ENCODE measurements around the gene KHDRBS1.
"Not testable (repeated sequence)": the region's sequence is repeated elsewhere in the genome, so short reads cannot be mapped to it uniquely, and the experiment has no call there.

The KHDRBS1 gene

DNA sequence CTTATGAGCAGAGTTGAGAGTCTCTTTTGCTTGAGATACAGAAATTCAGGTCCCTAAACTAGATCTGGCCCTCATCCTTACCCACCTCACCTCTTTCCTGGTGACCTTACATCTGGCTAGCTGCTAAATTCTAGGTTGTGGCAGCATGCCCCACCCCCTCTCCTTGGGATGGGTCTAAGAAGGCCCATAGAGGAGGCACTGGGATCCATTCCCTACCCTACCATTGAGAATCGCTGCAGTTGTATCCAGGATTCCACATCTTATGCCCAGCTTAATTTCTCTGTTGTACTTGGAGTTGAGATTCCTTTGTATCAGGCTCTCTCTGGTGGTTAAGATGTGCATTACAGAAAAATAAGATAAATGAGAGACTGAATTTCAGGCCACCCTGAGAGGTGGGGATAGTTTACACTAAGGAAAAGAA is 49.6 kb downstream of the KHDRBS1 start:
- peak; percentile 22 for DNase-seq (ENCODE audit: low read depth, low spot score)

DNA sequence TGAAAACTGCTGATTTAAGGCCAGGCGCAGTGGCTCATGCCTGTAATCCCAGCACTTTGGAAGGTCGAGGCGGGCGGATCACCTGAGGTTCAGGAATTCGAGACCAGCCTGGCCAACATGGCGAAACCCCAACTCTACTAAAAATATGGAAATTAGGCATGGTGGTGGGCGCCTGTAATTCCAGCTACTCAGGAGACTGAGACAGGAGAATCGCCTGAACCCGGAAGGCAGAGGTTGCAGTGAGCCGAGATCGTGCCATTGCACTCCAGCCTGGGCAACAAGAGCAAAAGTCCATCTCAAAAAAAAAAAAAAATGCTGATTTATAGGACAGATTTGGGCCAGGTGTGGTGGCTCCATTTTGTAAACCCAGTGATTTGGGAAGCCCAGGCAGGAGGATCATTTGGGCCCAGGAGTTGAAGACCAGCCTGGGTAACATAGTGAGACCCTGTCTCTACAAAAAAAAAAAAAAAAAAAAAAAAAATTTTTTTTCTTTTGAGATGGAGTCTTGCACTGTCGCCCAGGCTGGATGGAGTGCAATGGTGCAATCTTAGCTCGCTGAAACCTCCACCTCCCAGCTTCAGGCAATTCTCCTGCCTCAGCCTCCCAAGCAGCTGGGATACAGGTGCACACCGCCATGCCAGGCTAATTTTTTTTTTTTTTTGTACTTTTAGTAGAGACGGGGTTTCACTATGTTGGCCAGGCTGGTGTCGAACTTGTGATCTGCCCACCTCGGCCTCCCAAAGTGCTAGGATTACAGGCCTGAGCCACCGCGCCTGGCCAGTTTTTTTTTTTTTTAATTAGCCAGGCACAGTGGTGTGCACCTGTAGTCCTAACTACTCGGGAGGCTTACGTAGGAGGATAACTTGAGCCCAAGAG is 52.2 kb downstream of the KHDRBS1 start:
- not testable (repeated sequence) for DNase-seq (ENCODE audit: low read depth, low spot score)

DNA sequence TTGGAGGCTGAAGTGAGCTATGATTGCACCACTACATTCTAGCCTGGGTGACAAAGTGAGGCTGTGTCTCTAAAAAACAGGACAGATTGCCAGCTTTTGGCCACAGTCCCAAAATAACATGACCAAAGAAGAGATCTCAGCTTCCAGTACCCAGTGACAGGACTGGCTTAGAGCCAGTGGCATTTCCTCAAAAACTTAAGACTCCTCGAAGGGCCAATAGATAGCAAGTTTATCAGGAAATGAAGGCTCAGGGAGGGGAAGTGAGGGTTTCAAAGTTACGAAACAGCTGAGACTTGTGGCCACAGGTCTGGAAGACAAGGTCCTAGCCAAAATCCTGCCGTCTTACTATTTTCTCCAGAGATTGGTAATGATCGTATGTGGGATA is 52.8 kb downstream of the KHDRBS1 start:
- DNase-seq (ENCODE audit: low read depth, low spot score): peak; percentile 16

DNA sequence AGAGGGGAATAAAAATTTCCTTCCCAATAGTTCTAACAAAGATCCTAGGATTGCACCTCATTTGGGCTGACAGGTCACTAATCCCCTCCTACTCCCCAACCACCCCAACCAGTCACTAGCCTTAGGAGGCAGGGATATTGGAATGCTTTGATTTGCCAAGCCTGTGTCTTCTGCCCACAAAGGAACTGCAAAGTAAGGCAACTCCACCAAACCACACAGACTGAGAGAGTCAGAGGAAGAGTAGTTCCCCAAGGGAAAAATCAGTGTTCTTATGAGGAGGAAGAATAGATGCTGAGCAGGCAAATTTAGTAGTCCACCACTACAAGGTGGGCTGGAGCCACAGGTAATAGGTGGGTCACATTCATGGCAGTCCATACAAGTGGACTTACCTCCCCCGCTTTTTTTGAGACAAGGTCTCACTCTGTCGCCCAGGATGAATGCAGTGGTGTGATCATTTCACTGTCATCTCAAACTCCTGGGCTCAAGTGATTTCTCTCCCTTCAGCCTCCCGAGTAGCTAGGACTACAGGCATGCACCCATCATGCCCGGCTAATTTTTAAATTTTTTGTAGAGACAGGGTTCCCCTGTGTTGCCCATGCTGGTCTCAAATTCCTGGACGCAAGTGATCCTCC is 55.4 kb downstream of the KHDRBS1 start:
- DNase-seq (ENCODE audit: low read depth, low spot score): peak; percentile 58

DNA sequence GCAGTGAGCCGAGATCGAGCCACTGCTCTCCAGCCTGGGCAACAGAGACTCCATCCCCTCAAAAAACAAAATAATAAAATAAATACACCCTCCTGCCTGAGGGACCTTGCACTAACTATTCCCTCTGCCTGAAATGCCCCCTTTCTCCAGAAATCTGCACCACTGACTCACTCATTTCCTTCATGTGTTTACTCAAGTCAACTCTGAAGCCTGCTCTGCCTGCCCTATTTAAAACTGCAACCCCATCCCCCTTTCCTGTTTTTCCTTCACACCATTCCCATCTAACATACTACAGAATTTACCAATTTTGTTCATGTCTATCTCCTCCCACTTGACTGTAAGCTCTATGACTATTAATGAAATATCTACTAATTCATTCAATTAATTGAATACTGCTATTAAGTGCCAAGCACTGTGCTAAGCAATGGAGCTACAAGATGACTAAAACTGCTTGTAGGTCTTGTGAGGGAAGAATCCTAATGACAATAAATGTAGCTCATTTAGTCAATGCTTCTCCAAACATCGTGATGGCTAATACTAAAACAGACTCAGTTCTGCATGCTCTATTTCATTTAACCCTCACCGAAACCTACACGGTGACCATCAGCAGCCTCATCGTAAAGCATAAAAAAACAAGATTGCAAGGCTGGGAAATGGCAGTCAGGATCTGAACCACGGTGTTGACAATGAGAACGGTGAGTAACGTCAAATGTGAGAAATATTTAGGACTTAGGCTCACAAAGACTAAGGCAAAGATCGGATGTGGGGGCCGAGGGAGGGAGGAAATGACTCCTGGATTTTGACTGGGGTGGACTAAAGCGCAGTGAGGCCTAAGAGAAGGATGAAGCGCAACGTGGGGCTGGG is 58.3 kb downstream of the KHDRBS1 start:
- DNase-seq (ENCODE audit: low read depth, low spot score): peak; percentile 17

DNA sequence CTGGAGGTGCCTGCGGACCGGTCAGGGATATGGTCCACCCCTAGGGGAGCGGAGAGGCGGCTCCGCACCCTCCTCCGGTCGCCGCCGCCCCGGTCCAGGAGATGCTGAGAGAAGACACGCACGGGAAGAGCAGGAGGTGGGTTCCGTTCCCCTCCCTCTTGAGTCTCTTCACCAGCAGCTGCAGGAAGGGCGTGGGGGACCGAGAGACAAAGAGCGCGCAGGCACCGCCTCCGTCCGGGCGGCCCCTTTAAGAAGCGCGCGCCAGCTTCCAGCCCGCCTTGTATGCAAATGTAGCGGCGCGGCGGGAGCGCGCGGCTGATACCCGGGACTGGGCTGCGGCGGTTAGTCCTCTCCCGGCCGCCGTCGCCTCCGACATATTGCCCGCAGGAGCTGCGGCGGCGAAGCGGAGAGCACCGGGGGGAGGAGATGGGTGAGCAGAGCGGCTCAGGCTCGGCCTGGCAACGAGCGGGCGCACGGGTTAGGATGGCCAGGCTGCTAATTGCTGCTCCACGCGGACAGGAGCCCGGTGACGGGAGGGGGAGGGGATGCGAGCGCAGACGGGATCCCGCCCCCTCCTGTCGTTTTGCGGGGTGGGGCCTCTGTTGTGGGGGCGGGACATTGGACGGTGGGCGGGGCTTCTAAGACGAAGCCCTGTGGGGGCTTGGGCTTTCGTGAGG is 59.1 kb downstream of the KHDRBS1 start, which contains the start of gene TMEM39B:
TSS of gene TMEM39B (plus strand) at position 318 of the 677 bp plus-strand sequence. CDS start at position 427, 109 bp downstream.
- peak; percentile 98 for DNase-seq (ENCODE audit: low read depth, low spot score)

DNA sequence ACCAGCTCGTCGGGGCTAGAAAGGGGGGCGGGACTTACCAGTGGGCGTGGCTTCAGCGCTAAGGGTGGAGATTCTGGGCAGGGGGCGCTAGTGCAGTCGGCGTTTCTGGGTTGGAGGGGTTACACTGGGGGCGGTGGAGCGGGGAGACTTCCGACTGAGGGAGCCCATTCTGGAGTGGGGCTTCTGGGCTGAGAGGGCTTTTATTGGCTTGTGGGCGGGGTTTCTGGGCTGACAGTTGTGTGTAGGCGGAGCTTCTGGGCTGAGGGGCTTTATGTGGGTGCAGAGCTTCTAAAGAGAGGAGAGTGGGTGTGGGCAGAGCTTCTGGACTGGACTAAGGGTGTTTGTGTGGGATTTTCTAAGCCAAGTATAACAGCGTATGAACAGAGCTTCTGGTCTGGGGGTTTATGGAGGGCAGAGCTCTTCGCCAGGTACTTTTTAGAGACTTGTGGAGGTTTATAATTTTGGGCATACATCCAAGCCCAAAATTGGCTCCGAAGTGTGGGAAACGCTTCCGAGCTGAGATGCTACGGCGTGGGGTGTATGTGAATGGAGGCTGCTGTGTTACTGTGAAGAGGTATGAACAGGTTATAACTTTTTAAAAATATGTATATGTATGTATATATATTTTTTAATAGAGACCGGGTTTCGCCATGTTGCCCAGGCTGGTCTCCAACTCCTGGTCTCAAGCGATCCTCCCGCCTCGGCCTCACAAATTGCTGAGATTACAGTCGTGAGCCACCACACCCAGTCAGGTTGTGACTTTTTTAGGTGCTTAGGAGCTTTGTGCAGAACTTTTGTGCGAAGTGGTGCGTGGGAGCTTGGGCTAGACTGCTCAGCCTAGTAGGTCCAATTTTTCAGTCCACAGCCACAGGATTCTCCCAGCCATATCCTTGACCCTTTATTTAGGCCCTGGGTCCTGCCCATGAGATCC is 59.9 kb downstream of the KHDRBS1 start:
- no peak for DNase-seq (ENCODE audit: low read depth, low spot score)

DNA sequence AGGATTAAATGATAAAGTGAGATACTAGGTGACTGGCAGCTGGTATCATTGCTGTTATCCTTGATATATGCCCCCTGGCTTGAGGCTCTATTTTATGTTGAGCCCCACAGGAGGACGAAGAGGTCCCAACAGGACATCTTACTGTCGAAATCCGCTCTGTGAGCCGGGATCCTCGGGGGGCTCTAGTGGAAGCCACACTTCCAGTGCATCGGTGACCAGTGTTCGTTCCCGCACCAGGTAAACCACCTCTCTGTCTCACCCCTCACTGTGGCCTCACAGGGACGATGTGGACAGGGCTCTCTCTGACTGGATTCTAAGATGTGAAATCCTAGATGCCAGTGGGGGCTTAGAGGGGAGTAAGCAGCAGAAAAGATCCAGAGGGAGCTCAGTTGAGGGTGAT is 61.2 kb downstream of the KHDRBS1 start:
- no peak for DNase-seq (ENCODE audit: low read depth, low spot score)

DNA sequence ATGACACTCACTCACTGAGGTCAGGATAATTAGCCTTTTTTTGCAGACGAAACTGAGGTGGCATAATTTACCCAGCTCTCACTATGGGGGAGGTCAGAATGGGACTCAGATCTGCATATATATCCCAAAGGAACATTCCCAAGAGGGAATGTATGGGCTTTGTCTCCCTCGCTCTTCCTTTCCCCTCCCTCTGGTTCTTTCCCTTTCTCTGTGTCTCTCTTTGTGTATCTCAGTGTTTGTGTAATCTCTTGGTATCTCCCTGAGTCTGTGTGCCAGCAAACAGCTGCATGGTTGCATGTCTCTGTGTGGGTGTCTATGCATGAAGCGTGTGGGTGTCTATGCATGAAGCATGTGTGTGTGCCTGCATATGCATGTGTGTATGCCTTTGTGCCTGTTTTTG is 63.8 kb downstream of the KHDRBS1 start:
- no peak for DNase-seq (ENCODE audit: low read depth, low spot score)

DNA sequence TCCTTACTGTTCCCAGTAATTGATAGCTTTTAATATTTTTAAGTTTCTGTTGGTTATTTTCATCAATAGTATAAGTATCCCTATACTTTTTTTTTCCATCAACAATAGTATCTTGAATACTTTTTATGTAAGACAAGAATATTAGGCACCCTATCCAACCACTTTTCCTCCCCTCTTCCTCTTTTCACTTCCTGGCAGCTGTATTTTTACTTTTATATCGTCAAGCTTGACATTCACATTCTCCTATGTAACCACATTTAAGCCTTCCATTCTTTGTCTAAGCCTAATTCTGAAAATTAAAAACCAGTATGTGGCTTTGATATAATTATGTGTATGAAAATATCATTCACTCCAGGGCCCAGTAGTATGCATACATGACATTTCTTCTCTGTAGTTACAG is 68.4 kb downstream of the KHDRBS1 start:
- no peak for DNase-seq (ENCODE audit: low read depth, low spot score)

DNA sequence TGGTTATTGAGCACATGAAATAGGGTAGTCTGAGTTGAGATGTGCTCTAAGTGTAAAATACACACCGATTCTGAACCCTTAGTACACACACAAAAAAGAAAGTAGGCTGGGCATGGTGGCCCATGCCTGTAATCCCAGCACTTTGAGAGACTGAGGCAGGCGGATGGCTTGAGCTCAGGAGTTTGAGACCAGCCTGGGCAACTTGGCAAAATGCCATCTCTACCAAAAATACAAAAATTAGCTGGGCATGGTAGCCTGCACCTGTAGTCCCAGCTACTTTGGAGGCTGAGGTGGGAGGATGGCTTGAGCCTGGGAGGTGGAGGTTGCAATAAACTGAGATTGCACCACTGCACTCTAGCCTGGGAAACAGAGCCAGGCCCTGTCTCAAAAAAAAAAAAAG is 72.7 kb downstream of the KHDRBS1 start:
- not testable (repeated sequence) for DNase-seq (ENCODE audit: low read depth, low spot score)

DNA sequence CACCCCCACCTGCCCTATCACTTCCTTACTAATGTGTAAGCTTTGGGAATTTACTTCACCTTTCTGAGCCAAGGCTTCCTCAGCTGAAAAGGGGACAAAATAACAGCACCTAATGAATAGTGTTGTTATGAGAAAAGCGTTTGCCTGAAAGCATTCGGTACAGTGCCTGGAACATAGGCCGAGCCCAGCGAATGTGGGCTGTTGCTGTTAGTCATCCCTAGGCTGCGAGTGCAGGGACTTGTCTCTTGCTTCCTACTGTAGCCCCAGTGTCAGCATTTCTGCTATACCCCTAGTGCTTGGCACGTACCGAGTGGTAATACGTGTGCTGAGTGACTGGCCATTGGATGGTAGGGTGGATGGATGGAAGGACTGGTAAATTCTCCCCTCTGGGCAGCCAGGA is 77.5 kb downstream of the KHDRBS1 start:
- no peak for DNase-seq (ENCODE audit: low read depth, low spot score)

DNA sequence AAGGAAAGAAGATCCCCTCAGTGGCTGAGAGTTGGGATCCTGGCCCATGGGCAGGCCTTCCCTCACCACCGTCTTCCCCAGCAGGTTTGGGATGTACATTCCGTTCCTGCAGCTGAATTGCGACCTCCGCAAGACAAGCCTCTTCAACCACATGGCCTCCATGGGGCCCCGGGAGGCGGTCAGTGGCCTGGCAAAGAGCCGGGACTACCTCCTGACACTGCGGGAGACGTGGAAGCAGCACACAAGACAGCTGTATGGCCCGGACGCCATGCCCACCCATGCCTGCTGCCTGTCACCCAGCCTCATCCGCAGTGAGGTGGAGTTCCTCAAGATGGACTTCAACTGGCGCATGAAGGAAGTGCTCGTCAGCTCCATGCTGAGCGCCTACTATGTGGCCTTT is 77.9 kb downstream of the KHDRBS1 start:
- DNase-seq (ENCODE audit: low read depth, low spot score): no peak

All from ELF-1 (cell line).